Liver (tissue), 9 donors: Measurements from ENCODE around the gene GPN1. TPM values are rescaled to one million over a fixed set of nuclear protein-coding genes. Genes with fewer than 3 reads are reported as not detected.
"Not testable (repeated sequence)": the region's sequence is repeated elsewhere in the genome, so short reads cannot be mapped to it uniquely, and the experiment has no call there.

Experiments
- DNase-seq: peaks from one replicate; pipeline ENCODE4 v3.0.0-alpha.2; 2017; ENCODE audit warnings: low spot score
- H3K27ac ChIP-seq, 2 donors: one replicate each; pipeline ENCODE4 v1.7.0; 2013; ENCODE audit warnings: inconsistent platforms in 2 of 2, low read length in 2 of 2, control low read depth in 1 of 2, low read depth in 1 of 2, mild to moderate bottlenecking in 1 of 2
- H3K27me3 ChIP-seq, 4 donors: one replicate each; pipeline versions ENCODE4 v1.6.1 to v1.7.0; 2013; ENCODE audit warnings: low read length in 3 of 4, inconsistent platforms in 1 of 4, mild to moderate bottlenecking in 1 of 4, moderate library complexity in 1 of 4; ENCODE audit not compliant: control insufficient read depth in 4 of 4, insufficient read depth in 4 of 4
- H3K36me3 ChIP-seq, 4 donors: one replicate each; pipeline versions ENCODE4 v1.6.1 to v1.7.0; 2013; ENCODE audit warnings: low read length in 3 of 4, mild to moderate bottlenecking in 3 of 4, low read depth in 1 of 4, moderate library complexity in 1 of 4; ENCODE audit not compliant: control insufficient read depth in 4 of 4, insufficient read depth in 3 of 4
- H3K4me1 ChIP-seq, 4 donors: one replicate each; pipeline versions ENCODE4 v1.6.1 to v1.7.0; 2013; ENCODE audit warnings: low read length in 3 of 4, mild to moderate bottlenecking in 3 of 4, moderate library complexity in 1 of 4; ENCODE audit not compliant: control insufficient read depth in 4 of 4, insufficient read depth in 4 of 4
- H3K4me3 ChIP-seq, 3 donors: one replicate each; pipeline versions ENCODE4 v1.6.1 to v1.7.0; 2013; ENCODE audit warnings: low read length in 3 of 3, control low read depth in 1 of 3, low read depth in 1 of 3, mild to moderate bottlenecking in 1 of 3
- H3K9ac ChIP-seq, 2 donors: one replicate each; pipeline ENCODE4 v1.7.0; 2013; ENCODE audit warnings: low read length in 2 of 2, mild to moderate bottlenecking in 2 of 2, moderate library complexity in 2 of 2, control low read depth in 1 of 2, low read depth in 1 of 2
- H3K9me3 ChIP-seq, 4 donors: one replicate each; pipeline versions ENCODE4 v1.6.1 to v1.7.0; 2013; ENCODE audit warnings: low read length in 3 of 4; ENCODE audit not compliant: control insufficient read depth in 4 of 4
- EGR1 ChIP-seq, 2 donors: IDR thresholded peaks; 2 replicates each; pipeline ENCODE4 v1.6.1; 2016 to 2018; ENCODE audit warnings: antibody characterized with exemption in 2 of 2, low read depth in 2 of 2
- FOXA2 ChIP-seq: IDR thresholded peaks from 2 replicates; pipeline ENCODE4 v1.6.1; 2016; ENCODE audit warnings: antibody characterized with exemption
- HNF4G ChIP-seq: IDR thresholded peaks from 2 replicates; pipeline ENCODE4 v1.6.1; 2016; ENCODE audit warnings: antibody characterized with exemption
- JUND ChIP-seq, 2 donors: IDR thresholded peaks; 2 replicates each; pipeline ENCODE4 v1.6.1; 2016; ENCODE audit warnings: antibody characterized with exemption in 2 of 2
- NR2F2 ChIP-seq: IDR thresholded peaks from 2 replicates; pipeline ENCODE4 v1.6.1; 2016; ENCODE audit warnings: antibody characterized with exemption
- RXRA ChIP-seq, 2 donors: IDR thresholded peaks; 2 replicates each; pipeline ENCODE4 v1.6.1; 2017 to 2018; ENCODE audit warnings: antibody characterized with exemption in 2 of 2, mild to moderate bottlenecking in 1 of 2
- SP1 ChIP-seq: IDR thresholded peaks from 2 replicates; pipeline ENCODE4 v1.6.1; 2018; ENCODE audit warnings: antibody characterized with exemption, mild to moderate bottlenecking
- TAF1 ChIP-seq: conservative IDR thresholded peaks from 2 replicates; pipeline ENCODE4 v1.6.1; 2016; ENCODE audit warnings: antibody characterized with exemption, mild to moderate bottlenecking
- YY1 ChIP-seq: IDR thresholded peaks from 2 replicates; pipeline ENCODE4 v1.6.1; 2016; ENCODE audit warnings: antibody characterized with exemption, mild to moderate bottlenecking
- ZBTB33 ChIP-seq: IDR thresholded peaks from 2 replicates; pipeline ENCODE4 v1.6.1; 2016; ENCODE audit warnings: antibody characterized with exemption
- WGBS: extraction: QIAGEN DNeasy Blood & Tissue Kit; methylation state at CpG from one replicate; pipeline ENCODE4 v1.1.7; 2013; 5-methylcytosine and 5-hydroxymethylcytosine counted together
- polyA plus RNA-seq, 2 donors: library from polyadenylated mRNA; stranded (reverse) in 1 of 2; unstranded in 1 of 2; fragments of 200-250 nt in 1 of 2; fragments of >200 nt in 1 of 2; fragmentation: Nextera tagmentation in 1 of 2; extraction: Ambion mirVana in 1 of 2; gene quantifications; one replicate each; pipeline versions ENCODE4 v1.2.1 to v1.2.3, GENCODE V29; 2013 to 2015
- total RNA-seq, 2 donors: library from RNA; depleted of rRNA; stranded (reverse); fragments of >200 nt; gene quantifications; one replicate each; pipeline ENCODE4 v1.2.3, GENCODE V29; 2014
- TF ChIP-seq, protein P1 (sequence below): IDR thresholded peaks from 2 replicates; pipeline ENCODE4 v1.6.1; 2016; ENCODE audit warnings: antibody characterized with exemption
- TF ChIP-seq, protein P2 (sequence below): IDR thresholded peaks from 2 replicates; pipeline ENCODE4 v1.6.1; 2016; ENCODE audit warnings: antibody characterized with exemption
- TF ChIP-seq, protein P3 (sequence below): IDR thresholded peaks from 2 replicates; pipeline ENCODE4 v1.6.1; 2016; ENCODE audit warnings: antibody characterized with exemption, mild to moderate bottlenecking
- donor health status: healthy.
- donor health status: healthy.
- donor health status: healthy.
- donor health status: healthy.
- donor health status: healthy.

The GPN1 gene
- total and polyA plus RNA-seq, 4 donors, result 10.7 to 17.2 (median 12.4) TPM

DNA sequence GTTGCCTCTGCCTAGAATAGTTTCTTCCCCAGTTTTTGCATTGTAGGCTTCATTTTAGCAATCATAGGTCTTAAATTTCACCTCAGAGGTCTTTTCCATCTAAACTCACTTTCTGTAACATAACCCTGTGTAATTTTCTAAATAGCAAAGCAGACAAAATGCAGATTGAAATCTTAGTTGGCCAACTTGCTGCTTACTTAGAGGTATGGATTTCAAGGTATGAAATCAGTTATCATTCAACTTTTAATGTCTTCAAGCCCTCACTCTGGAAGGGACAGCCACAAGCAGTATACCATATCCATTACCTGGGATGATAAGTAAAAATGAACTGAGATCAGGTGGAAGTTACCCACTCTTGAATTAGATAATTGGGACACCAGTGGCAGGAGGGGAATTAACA, 3.9 kb upstream of the GPN1 start (continued):
- TF ChIP-seq, protein P1, sequence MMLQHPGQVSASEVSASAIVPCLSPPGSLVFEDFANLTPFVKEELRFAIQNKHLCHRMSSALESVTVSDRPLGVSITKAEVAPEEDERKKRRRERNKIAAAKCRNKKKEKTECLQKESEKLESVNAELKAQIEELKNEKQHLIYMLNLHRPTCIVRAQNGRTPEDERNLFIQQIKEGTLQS, result no peak
- TF ChIP-seq JUND (IDR thresholded peaks at IDR 0.05), result no peak
- TF ChIP-seq, protein P2, sequence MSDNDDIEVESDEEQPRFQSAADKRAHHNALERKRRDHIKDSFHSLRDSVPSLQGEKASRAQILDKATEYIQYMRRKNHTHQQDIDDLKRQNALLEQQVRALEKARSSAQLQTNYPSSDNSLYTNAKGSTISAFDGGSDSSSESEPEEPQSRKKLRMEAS, result no peak
- TF ChIP-seq FOXA2, result no peak
- TF ChIP-seq TAF1, result no peak
- TF ChIP-seq YY1, result no peak
- TF ChIP-seq NR2F2, result no peak
- TF ChIP-seq SP1, result no peak
- no peak for TF ChIP-seq ZBTB33
- TF ChIP-seq HNF4G, result no peak

DNA sequence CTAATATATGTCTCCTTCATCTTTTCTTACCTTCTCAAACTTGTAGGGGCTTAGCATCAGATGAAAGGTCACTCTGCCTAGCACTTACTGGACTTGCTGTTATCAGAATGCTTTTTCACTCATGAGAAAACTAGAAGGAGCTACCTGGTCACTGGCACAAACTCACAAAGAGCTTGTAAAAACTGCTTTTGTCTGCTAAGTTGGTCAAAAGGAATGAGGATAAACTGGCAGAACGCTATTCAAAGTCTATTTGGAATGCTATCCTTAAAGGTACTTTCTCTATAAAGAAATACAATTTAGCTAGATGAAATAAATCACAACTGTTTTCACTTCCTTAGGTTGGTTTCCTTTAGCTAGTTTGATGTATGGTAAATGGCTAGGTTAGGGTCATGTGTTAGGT, 2.5 kb upstream of the GPN1 start:
- peaks cover under 1 to 21% (median 13%) of the 10 kb centered on the region in 4 donors for H3K36me3 ChIP-seq
- not testable (repeated sequence) for H3K4me3 ChIP-seq, H3K9ac ChIP-seq, H3K27me3 ChIP-seq, DNase-seq, H3K9me3 ChIP-seq, H3K27ac ChIP-seq
- 88% methylated on average over 1 of the region's 1 CpG for WGBS
- peaks cover 0 to 19% (median 14%) of the 10 kb centered on the region in 4 donors for H3K4me1 ChIP-seq

GRCh38 chr2:27626921-27627320, 1.9 kb upstream of the GPN1 start:
- not testable (repeated sequence) for H3K4me3 ChIP-seq, H3K9ac ChIP-seq, DNase-seq, H3K9me3 ChIP-seq, H3K27ac ChIP-seq, H3K27me3 ChIP-seq
- Histone ChIP-seq H3K36me3 (peaks cover 5 to 22% (median 13%) of the 10 kb centered on the region in 4 donors), H3K4me1 (peaks cover 0 to 19% (median 14%) of the 10 kb centered on the region in 4 donors)
- peak; percentile 6 for TF ChIP-seq SP1
- WGBS, result 74% methylated on average over 3 of the region's 3 CpGs

DNA sequence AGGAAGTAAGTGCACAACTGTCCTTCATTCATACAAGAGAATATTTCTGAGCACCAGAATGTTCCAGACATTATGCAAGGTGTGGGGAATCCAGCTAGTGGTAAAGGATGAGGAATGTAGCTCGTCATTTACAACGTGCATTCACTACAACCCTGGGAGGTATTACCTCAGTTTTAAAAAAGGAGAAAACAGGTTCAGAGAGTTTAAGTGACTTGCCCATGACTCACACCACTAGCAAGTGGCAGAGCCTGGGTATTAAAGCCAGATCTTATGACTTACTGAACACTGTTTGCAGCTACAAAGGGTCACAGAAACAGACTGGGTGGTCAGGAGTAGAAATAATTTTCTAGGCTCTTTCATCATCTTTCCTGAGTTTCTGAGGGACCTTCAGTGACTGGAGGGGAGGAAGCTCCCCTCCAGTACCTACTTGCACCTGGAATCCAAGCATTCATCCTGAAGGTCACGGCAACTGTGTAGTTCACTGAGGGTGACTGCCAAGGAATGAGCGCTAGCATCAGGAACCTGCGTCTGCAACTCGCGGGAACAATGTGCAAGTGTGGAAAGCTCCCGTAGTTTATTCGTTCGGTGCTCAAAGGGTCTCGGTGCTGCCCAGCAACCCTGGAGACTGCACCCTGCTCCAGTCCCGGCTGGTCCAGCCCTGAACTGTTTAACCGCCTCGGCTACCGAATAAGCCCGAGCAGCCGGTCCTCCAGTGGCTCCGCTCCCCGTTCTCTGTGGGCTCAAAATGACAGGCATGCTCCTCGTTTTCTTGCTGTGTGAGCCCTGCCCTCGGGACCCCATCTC, 685 bp upstream of the GPN1 start:
- peak; percentile 43 for DNase-seq
- H3K27ac ChIP-seq, result peak overlapping the region; percentile 32 to 70
- H3K4me3 ChIP-seq, result peak overlapping the region; percentile 70 to 100 (median 89)
- no peaks in the 10 kb centered on the region for H3K27me3 ChIP-seq
- peaks cover 4 to 20% (median 15%) of the 10 kb centered on the region in 4 donors for H3K36me3 ChIP-seq
- H3K9ac ChIP-seq, result peak overlapping the region; percentile 20 to 93
- TF ChIP-seq EGR1 (IDR thresholded peaks at IDR 0.05; ENCODE audit: low read depth in 2 of 2) (no peak), RXRA (IDR thresholded peaks at IDR 0.05) (no peak), NR2F2 (no peak), HNF4G (no peak), ZBTB33 (no peak), TAF1 (no peak)
- TF ChIP-seq, protein P3, sequence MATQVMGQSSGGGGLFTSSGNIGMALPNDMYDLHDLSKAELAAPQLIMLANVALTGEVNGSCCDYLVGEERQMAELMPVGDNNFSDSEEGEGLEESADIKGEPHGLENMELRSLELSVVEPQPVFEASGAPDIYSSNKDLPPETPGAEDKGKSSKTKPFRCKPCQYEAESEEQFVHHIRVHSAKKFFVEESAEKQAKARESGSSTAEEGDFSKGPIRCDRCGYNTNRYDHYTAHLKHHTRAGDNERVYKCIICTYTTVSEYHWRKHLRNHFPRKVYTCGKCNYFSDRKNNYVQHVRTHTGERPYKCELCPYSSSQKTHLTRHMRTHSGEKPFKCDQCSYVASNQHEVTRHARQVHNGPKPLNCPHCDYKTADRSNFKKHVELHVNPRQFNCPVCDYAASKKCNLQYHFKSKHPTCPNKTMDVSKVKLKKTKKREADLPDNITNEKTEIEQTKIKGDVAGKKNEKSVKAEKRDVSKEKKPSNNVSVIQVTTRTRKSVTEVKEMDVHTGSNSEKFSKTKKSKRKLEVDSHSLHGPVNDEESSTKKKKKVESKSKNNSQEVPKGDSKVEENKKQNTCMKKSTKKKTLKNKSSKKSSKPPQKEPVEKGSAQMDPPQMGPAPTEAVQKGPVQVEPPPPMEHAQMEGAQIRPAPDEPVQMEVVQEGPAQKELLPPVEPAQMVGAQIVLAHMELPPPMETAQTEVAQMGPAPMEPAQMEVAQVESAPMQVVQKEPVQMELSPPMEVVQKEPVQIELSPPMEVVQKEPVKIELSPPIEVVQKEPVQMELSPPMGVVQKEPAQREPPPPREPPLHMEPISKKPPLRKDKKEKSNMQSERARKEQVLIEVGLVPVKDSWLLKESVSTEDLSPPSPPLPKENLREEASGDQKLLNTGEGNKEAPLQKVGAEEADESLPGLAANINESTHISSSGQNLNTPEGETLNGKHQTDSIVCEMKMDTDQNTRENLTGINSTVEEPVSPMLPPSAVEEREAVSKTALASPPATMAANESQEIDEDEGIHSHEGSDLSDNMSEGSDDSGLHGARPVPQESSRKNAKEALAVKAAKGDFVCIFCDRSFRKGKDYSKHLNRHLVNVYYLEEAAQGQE, result no peak
- peaks cover 0 to 19% (median 14%) of the 10 kb centered on the region in 4 donors for H3K4me1 ChIP-seq
- no peaks in the 10 kb centered on the region for H3K9me3 ChIP-seq
- 6% methylated on average over 21 of the region's 21 CpGs for WGBS

DNA sequence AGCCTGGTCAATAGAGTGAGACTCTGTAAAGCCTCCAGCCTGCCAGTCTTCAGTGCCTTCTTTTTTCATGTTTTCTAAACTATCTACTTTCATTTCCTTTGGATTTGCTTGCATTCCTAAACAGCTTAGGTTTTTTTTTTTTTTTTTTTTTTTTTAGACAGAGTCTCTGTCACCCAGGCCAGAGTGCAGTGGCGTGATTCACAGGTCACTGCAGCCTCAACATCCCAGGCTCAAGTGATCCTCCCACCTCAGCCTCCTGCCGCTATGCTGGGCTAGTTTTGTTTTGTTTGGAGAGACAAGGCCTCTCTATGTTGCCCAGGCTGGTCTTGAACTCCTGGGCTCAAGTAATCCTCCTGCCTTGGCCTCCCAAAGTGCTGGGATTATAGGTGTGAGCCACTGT, 1.4 kb downstream of the GPN1 start:
- 99% methylated on average over 2 of the region's 2 CpGs for WGBS
- H3K9me3 ChIP-seq, H3K9ac ChIP-seq, H3K27ac ChIP-seq, DNase-seq, H3K4me3 ChIP-seq, H3K27me3 ChIP-seq: not testable (repeated sequence)
- Histone ChIP-seq H3K36me3 (peaks cover 11 to 32% (median 23%) of the 10 kb centered on the region in 4 donors), H3K4me1 (peaks cover 0 to 19% (median 14%) of the 10 kb centered on the region in 4 donors)
